ENCODE results near the gene NELFCD. TPM values are rescaled to one million over a fixed set of nuclear protein-coding genes. Genes with fewer than 3 reads are reported as not detected.

The NELFCD gene
- polyA plus RNA-seq, 1 donor (not counting 4 experiments of a cell fraction or from before 2014, with no cell fraction given), result 68.5 TPM

- H2AFZ ChIP-seq (ENCODE audit: control insufficient read depth, low read length), result no peak overlapping the region
- no peak overlapping the region for H3K4me3 ChIP-seq (ENCODE audit: control insufficient read depth in 2 of 3, extremely low read depth in 1 of 3, insufficient read depth in 2 of 3, low read depth in 1 of 3, low read length in 3 of 3)
- H3K27me3 ChIP-seq (ENCODE audit: control insufficient read depth, extremely low read depth, insufficient read depth, low read length), result no peaks in the 10 kb centered on the region
- no peak for TF ChIP-seq EZH2 (IDR thresholded peaks at IDR 0.05; ENCODE audit: low read length)
- TF ChIP-seq, protein P1, sequence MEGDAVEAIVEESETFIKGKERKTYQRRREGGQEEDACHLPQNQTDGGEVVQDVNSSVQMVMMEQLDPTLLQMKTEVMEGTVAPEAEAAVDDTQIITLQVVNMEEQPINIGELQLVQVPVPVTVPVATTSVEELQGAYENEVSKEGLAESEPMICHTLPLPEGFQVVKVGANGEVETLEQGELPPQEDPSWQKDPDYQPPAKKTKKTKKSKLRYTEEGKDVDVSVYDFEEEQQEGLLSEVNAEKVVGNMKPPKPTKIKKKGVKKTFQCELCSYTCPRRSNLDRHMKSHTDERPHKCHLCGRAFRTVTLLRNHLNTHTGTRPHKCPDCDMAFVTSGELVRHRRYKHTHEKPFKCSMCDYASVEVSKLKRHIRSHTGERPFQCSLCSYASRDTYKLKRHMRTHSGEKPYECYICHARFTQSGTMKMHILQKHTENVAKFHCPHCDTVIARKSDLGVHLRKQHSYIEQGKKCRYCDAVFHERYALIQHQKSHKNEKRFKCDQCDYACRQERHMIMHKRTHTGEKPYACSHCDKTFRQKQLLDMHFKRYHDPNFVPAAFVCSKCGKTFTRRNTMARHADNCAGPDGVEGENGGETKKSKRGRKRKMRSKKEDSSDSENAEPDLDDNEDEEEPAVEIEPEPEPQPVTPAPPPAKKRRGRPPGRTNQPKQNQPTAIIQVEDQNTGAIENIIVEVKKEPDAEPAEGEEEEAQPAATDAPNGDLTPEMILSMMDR (optimal IDR thresholded peaks at IDR 0.05 in 1 of 3, IDR thresholded peaks at IDR 0.05 in 1 of 3, conservative IDR thresholded peaks at IDR 0.05 in 1 of 3; ENCODE audit: extremely low read depth in 1 of 3, insufficient read depth in 2 of 3, low read length in 3 of 3), result no peak
- H3K27ac ChIP-seq (ENCODE audit: control insufficient read depth, insufficient read depth, low read length), result no peak overlapping the region
- FAIRE-seq (no peak), DNase-seq (ENCODE audit: low read depth, low spot score) (no peak)
- H4K20me1 ChIP-seq (ENCODE audit: control insufficient read depth, extremely low read depth, insufficient read depth, low read length), result peaks cover 5% of the 10 kb centered on the region
- H3K36me3 ChIP-seq (ENCODE audit: control insufficient read depth in 2 of 2, extremely low read depth in 1 of 2, insufficient read depth in 2 of 2, low read length in 2 of 2), result peaks cover 39 to 54% of the 10 kb centered on the region in 2 experiments
- dilution Hi-C loops (cut with MboI; ENCODE audit: extremely low pct_ligation_motif_present, low sequenced_read_pairs), result no loop called here
- no peak overlapping the region for H3K4me2 ChIP-seq (ENCODE audit: control insufficient read depth, extremely low read depth, insufficient read depth, low read depth, low read length)
- H3K4me1 ChIP-seq (ENCODE audit: control insufficient read depth, extremely low read depth, insufficient read depth, low read length), result no peaks in the 10 kb centered on the region
- no peaks in the 10 kb centered on the region for H3K9me3 ChIP-seq (ENCODE audit: control insufficient read depth, low read depth, low read length)
- peaks cover 18% of the 10 kb centered on the region for H3K79me2 ChIP-seq (ENCODE audit: control insufficient read depth, insufficient read depth, low read length)
- H3K9me1 ChIP-seq (ENCODE audit: control insufficient read depth, extremely low read depth, insufficient read depth, low read length), result no peaks in the 10 kb centered on the region
- H3K9ac ChIP-seq (ENCODE audit: control insufficient read depth, extremely low read depth, insufficient read depth, low read length), result no peak overlapping the region
Observed at GRCh38 chr20:58989196-58989595, 8.1 kb downstream of the NELFCD start.

DNA sequence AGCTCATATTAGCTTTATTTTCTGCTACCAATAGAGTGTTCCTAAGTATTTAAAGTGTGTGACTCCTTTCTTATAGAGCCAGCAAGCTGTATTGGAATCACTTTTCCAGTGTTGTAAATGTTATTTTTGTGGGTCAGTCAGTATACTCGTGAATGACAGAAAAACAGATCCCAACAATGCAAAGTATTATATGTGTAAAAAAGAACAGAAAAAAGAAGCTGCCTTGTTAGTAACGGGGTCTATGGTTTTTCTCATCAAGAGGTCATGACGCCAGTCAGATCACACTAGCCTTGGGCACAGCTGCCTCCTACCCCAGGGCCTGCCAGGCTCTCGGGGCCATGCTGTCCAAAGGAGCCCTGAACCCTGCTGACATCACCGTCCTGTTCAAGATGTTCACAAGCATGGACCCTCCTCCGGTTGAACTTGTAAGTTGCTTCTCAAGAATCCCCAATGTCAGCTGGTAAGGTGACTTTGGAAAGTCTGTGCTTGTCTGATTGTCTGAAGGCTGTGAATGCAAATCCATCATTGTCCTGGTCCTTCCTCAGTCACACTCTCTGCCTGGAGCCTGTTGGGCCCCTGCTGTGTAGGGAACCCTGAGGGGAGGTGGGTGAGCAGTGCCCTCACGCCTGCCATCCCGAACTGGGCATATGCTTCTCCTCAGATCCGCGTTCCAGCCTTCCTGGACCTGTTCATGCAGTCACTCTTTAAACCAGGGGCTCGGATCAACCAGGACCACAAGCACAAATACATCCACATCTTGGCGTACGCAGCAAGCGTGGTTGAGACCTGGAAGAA, 9.8 kb downstream of the NELFCD start:
- H3K4me3 ChIP-seq (ENCODE audit: control insufficient read depth in 2 of 3, extremely low read depth in 1 of 3, insufficient read depth in 2 of 3, low read depth in 1 of 3, low read length in 3 of 3), result no peak overlapping the region
- no peak for FAIRE-seq
- no peaks in the 10 kb centered on the region for H3K4me1 ChIP-seq (ENCODE audit: control insufficient read depth, extremely low read depth, insufficient read depth, low read length)
- H3K9me3 ChIP-seq (ENCODE audit: control insufficient read depth, low read depth, low read length), result no peaks in the 10 kb centered on the region
- no peaks in the 10 kb centered on the region for H3K27me3 ChIP-seq (ENCODE audit: control insufficient read depth, extremely low read depth, insufficient read depth, low read length)
- H3K4me2 ChIP-seq (ENCODE audit: control insufficient read depth, extremely low read depth, insufficient read depth, low read depth, low read length), result no peak overlapping the region
- H3K9me1 ChIP-seq (ENCODE audit: control insufficient read depth, extremely low read depth, insufficient read depth, low read length), result no peaks in the 10 kb centered on the region
- H3K27ac ChIP-seq (ENCODE audit: control insufficient read depth, insufficient read depth, low read length), result no peak overlapping the region
- dilution Hi-C loops (cut with MboI; ENCODE audit: extremely low pct_ligation_motif_present, low sequenced_read_pairs), result no loop called here
- DNase-seq (ENCODE audit: low read depth, low spot score), result no peak
- no peak overlapping the region for H3K9ac ChIP-seq (ENCODE audit: control insufficient read depth, extremely low read depth, insufficient read depth, low read length)
- peaks cover 45 to 63% of the 10 kb centered on the region in 2 experiments for H3K36me3 ChIP-seq (ENCODE audit: control insufficient read depth in 2 of 2, extremely low read depth in 1 of 2, insufficient read depth in 2 of 2, low read length in 2 of 2)
- peaks cover 2% of the 10 kb centered on the region for H4K20me1 ChIP-seq (ENCODE audit: control insufficient read depth, extremely low read depth, insufficient read depth, low read length)
- no peak overlapping the region for H2AFZ ChIP-seq (ENCODE audit: control insufficient read depth, low read length)
- peaks cover 2% of the 10 kb centered on the region for H3K79me2 ChIP-seq (ENCODE audit: control insufficient read depth, insufficient read depth, low read length)
- TF ChIP-seq EZH2 (IDR thresholded peaks at IDR 0.05; ENCODE audit: low read length), result no peak
- TF ChIP-seq, protein P1 (optimal IDR thresholded peaks at IDR 0.05 in 1 of 3, IDR thresholded peaks at IDR 0.05 in 1 of 3, conservative IDR thresholded peaks at IDR 0.05 in 1 of 3; ENCODE audit: extremely low read depth in 1 of 3, insufficient read depth in 2 of 3, low read length in 3 of 3), result no peak

Measured in keratinocyte (primary cell).